Measurements from ENCODE around the gene ACBD4.
"Not testable (repeated sequence)": the region's sequence is repeated elsewhere in the genome, so short reads cannot be mapped to it uniquely, and the experiment has no call there.

Gene ACBD4

DNA sequence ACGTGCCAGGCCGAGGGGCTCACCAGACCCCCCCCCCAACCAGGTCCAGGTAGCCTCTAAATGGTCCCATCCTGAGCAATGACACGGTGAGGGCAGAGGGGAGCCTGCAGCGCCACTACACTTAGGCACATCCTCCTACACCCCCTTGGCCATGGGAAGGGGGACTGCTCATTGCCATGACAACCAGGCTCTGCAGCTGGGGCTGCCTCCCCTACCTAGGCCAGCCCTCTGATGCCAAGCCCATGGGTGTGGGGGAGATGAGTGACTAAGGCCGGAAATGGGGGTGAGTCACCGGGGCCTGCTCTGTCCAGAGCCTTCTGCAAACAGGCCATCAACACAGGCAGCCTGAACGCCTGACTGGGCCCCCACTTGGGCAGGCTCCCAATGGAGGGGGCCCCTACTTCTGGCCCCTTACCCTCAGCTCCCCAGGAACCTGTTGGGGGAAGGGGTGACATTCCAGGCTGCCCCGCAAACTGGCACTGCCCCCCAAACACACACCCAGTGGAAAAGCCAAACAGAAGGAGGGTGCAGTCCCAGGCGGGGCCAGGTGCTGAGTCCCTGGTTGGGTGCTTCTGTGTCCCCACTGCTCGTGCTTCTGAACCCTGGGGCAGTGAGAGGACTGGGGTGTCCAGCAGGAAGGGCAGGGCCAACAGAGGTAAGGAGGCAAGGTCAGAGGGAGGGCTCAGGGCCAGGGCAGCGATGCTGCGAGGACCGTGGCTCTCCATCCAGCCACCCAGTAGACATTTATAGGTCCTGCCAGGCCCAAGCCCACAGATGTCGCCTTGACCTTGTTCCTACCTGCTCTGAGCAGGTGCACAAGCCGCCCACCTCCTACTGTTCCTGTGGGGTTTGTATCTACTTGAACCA is 11.3 kb upstream of the ACBD4 start:
- peaks cover 42% of the 10 kb centered on the region for H3K4me1 ChIP-seq (ENCODE audit: insufficient read depth, low read length)
- no peak overlapping the region for H3K4me3 ChIP-seq (ENCODE audit: low read depth in 1 of 2, low read length in 2 of 2)
- no peaks in the 10 kb centered on the region for H3K27me3 ChIP-seq (ENCODE audit: control insufficient read depth in 1 of 2, insufficient read depth in 2 of 2, low read length in 2 of 2)
- peak overlapping the region; percentile 52 for H3K27ac ChIP-seq (ENCODE audit: low read depth, low read length)
- H3K9me3 ChIP-seq (ENCODE audit: low read length): no peaks in the 10 kb centered on the region
- H3K36me3 ChIP-seq (ENCODE audit: insufficient read depth, low read length): peaks cover 10% of the 10 kb centered on the region
- no peak overlapping the region for H3K9ac ChIP-seq (ENCODE audit: low read length)

DNA sequence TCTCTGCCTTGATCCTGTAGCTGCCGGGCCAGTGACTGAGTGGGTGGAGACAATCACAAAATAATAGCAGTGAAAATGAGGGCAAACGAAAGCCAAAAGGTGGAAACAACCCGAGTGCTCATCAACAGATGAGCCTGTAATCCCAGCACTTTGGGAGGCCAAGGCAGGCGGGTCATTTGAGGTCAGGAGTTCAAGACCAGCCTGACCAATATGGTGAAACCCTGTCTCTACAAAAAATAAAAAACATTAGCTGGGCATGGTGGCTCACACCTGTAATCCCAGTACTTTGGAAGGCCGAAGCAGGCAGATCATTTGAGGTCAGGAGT is 10.7 kb upstream of the ACBD4 start:
- not testable (repeated sequence) for H3K9ac ChIP-seq (ENCODE audit: low read length); H3K36me3 ChIP-seq (ENCODE audit: insufficient read depth, low read length); H3K4me3 ChIP-seq (ENCODE audit: low read depth in 1 of 2, low read length in 2 of 2); H3K9me3 ChIP-seq (ENCODE audit: low read length); H3K27me3 ChIP-seq (ENCODE audit: control insufficient read depth in 1 of 2, insufficient read depth in 2 of 2, low read length in 2 of 2)
- Histone ChIP-seq H3K27ac (ENCODE audit: low read depth, low read length) (peak overlapping the region; percentile 52), H3K4me1 (ENCODE audit: insufficient read depth, low read length) (peaks cover 47% of the 10 kb centered on the region)

DNA sequence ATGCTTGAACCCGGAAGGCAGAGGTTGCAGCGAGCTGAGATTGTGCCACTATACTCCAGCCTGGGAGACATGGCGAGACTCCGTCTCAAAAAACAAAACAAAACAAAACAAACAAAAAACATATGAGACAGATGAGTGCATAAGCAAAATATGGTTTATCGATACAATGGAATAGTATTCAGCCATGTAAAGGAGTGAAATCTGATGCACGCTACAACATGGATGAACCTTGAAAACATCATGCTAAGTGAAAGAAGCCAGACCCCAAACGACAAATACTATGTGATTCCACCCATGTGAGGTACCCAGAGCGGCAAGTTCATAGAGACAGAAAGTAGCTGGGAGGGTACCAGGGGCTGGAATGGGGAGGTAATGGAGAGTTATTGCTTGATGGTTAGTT is 10.0 kb upstream of the ACBD4 start:
- Histone ChIP-seq H3K4me1 (ENCODE audit: insufficient read depth, low read length) (peaks cover 54% of the 10 kb centered on the region), H3K27ac (ENCODE audit: low read depth, low read length) (no peak overlapping the region), H3K27me3 (ENCODE audit: control insufficient read depth in 1 of 2, insufficient read depth in 2 of 2, low read length in 2 of 2) (no peaks in the 10 kb centered on the region)

DNA sequence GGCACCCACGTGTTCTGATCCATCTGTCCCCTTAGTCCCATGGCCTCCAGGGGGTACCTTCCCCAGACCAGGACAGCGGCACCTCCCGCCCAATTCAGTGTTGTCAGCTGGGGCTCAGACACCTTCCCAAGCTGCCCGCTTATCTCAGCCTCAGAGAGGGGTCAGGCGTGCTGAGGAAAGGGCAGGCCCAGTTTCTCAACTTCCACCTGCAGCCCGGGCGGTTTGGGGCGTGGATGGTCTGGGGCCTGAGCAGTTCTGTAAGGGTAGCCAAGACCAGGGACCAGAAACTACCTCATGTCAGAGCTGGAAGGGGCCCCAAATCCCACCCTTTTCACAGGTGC is 8.3 kb upstream of the ACBD4 start:
- no peak overlapping the region for H3K9ac ChIP-seq (ENCODE audit: low read length)
- H3K27ac ChIP-seq (ENCODE audit: low read depth, low read length): peak overlapping the region; percentile 82
- H3K4me1 ChIP-seq (ENCODE audit: insufficient read depth, low read length): peaks cover 64% of the 10 kb centered on the region

More for the DNA sequence above, 10.0 kb upstream of the ACBD4 start:
- H3K36me3 ChIP-seq (ENCODE audit: insufficient read depth, low read length): no peaks in the 10 kb centered on the region
- no peak overlapping the region for H3K4me3 ChIP-seq (ENCODE audit: low read depth in 1 of 2, low read length in 2 of 2)
- no peaks in the 10 kb centered on the region for H3K9me3 ChIP-seq (ENCODE audit: low read length)
- H3K9ac ChIP-seq (ENCODE audit: low read length): no peak overlapping the region

DNA sequence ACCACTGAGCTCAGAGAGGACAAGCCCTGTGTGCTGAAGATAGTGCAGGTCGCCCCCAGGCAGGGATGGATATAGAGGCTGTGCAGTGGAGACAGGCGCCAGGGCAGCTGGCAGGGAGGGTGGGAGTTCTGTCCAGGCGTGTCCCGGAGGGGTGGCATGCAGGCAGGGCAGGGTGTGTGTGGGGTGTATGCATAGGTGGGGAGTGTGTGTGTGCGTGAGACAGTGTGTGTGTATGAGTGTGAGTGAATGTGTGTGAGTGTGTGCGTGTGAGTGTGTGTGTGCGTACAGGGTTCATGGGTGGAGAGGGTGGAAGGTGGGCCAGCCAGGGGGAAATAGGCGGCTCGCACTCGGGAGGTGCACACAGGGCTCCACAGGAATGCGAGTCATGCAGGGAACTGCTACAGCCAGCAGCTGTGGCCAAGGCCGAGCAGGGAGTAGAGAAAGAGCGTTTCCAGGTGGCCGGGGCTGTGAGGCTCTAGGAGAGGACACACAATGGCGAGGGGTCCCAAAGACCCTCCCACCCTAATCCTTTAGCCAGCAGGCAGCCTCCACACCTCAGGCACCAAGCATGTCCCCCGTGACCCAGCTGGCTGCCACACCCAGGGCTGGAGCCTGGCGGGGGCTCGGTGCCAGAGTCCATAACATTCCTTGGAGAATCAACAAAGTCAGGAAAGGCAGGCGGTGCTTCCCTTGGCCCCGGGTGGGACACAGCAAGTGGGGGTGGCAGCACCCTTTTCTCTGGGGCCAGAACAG is 7.8 kb upstream of the ACBD4 start:
- H3K9me3 ChIP-seq (ENCODE audit: low read length): no peaks in the 10 kb centered on the region

More for the DNA sequence above, 8.3 kb upstream of the ACBD4 start:
- no peak overlapping the region for H3K4me3 ChIP-seq (ENCODE audit: low read depth in 1 of 2, low read length in 2 of 2)
- H3K27me3 ChIP-seq (ENCODE audit: control insufficient read depth in 1 of 2, insufficient read depth in 2 of 2, low read length in 2 of 2): no peaks in the 10 kb centered on the region
- no peaks in the 10 kb centered on the region for H3K9me3 ChIP-seq (ENCODE audit: low read length)
- no peaks in the 10 kb centered on the region for H3K36me3 ChIP-seq (ENCODE audit: insufficient read depth, low read length)

DNA sequence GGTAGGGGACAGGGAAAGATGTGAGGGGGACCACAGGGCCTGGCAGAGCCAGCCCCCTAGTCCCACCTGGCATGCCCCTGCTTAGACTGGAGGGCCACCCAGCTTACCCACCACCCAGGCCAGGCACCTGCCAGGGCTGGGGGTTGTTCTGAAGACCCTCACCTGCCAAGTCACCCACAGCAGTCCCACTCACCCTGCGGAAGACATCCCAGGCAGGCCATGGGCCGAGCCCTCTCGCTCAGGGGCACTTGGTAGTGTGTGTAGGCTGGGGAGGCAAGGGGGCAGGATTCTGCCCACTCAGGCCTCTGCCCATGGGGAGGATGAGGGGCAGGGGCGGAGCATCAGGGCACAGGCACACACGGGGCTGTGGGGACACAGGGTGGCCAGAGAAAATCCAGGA is 7.2 kb upstream of the ACBD4 start:
- Histone ChIP-seq H3K36me3 (ENCODE audit: insufficient read depth, low read length) (no peaks in the 10 kb centered on the region), H3K4me1 (ENCODE audit: insufficient read depth, low read length) (peaks cover 60% of the 10 kb centered on the region), H3K9ac (ENCODE audit: low read length) (no peak overlapping the region), H3K27ac (ENCODE audit: low read depth, low read length) (peak overlapping the region; percentile 82), H3K4me3 (ENCODE audit: low read depth in 1 of 2, low read length in 2 of 2) (peak overlapping the region; percentile 27 to 39), H3K9me3 (ENCODE audit: low read length) (no peaks in the 10 kb centered on the region), H3K27me3 (ENCODE audit: control insufficient read depth in 1 of 2, insufficient read depth in 2 of 2, low read length in 2 of 2) (no peaks in the 10 kb centered on the region)

More for the DNA sequence above, 7.8 kb upstream of the ACBD4 start:
- no peak overlapping the region for H3K9ac ChIP-seq (ENCODE audit: low read length)
- H3K27me3 ChIP-seq (ENCODE audit: control insufficient read depth in 1 of 2, insufficient read depth in 2 of 2, low read length in 2 of 2): no peaks in the 10 kb centered on the region
- no peaks in the 10 kb centered on the region for H3K36me3 ChIP-seq (ENCODE audit: insufficient read depth, low read length)
- peaks cover 60% of the 10 kb centered on the region for H3K4me1 ChIP-seq (ENCODE audit: insufficient read depth, low read length)
- H3K27ac ChIP-seq (ENCODE audit: low read depth, low read length): peak overlapping the region; percentile 82
- peak overlapping the region; percentile 34 to 39 for H3K4me3 ChIP-seq (ENCODE audit: low read depth in 1 of 2, low read length in 2 of 2)

DNA sequence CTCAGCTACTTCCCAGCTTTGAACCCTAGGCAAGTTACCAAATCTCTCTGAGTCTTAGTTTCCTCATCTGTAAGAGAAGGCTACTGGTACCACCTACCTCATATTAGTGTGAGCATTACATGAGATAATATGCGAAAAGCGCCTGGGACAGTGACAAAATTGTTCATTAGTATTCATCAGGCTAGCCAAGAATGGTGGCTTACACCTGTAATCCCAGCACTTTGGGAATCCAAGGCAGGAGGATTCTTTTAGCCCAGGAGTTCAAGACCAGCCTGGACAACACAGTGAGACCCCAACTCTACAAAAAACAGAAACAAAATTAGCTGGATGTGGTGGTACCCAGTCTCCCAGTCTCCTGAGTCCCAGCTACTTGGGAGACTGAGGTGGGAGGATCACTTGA is 6.5 kb upstream of the ACBD4 start:
- Histone ChIP-seq H3K4me1 (ENCODE audit: insufficient read depth, low read length) (peaks cover 54% of the 10 kb centered on the region), H3K4me3 (ENCODE audit: low read depth in 1 of 2, low read length in 2 of 2) (no peak overlapping the region), H3K9me3 (ENCODE audit: low read length) (no peaks in the 10 kb centered on the region), H3K36me3 (ENCODE audit: insufficient read depth, low read length) (no peaks in the 10 kb centered on the region), H3K27me3 (ENCODE audit: control insufficient read depth in 1 of 2, insufficient read depth in 2 of 2, low read length in 2 of 2) (no peaks in the 10 kb centered on the region), H3K27ac (ENCODE audit: low read depth, low read length) (peak overlapping the region; percentile 82), H3K9ac (ENCODE audit: low read length) (no peak overlapping the region)

DNA sequence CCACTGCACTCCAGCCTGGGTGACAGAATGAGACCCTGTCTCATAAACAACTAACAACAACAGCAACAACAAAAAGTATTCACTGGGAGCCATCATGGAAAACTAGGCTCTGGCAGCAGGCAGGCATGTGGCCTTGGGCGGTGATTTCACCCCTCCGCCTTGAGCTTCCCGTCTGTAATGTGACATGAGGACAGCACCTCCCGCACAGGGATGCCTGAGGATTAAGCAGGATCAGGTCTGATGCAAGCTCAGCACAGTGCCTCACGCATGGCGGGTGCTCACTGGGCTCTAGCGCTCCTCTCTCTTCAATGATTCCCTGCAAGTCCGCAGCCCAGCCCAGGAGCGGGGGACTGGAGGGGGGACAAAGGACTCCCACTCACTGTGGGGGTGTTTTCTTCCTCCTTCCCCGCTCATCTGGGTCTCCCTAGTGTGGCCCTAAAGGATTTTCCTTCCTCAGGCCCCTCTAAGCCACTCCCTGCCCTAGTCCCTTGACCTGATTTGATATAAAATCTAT is 6.0 kb upstream of the ACBD4 start:
- Histone ChIP-seq H3K4me1 (ENCODE audit: insufficient read depth, low read length) (peaks cover 49% of the 10 kb centered on the region), H3K36me3 (ENCODE audit: insufficient read depth, low read length) (no peaks in the 10 kb centered on the region), H3K4me3 (ENCODE audit: low read depth in 1 of 2, low read length in 2 of 2) (no peak overlapping the region), H3K27me3 (ENCODE audit: control insufficient read depth in 1 of 2, insufficient read depth in 2 of 2, low read length in 2 of 2) (no peaks in the 10 kb centered on the region), H3K27ac (ENCODE audit: low read depth, low read length) (no peak overlapping the region), H3K9ac (ENCODE audit: low read length) (no peak overlapping the region), H3K9me3 (ENCODE audit: low read length) (no peaks in the 10 kb centered on the region)

DNA sequence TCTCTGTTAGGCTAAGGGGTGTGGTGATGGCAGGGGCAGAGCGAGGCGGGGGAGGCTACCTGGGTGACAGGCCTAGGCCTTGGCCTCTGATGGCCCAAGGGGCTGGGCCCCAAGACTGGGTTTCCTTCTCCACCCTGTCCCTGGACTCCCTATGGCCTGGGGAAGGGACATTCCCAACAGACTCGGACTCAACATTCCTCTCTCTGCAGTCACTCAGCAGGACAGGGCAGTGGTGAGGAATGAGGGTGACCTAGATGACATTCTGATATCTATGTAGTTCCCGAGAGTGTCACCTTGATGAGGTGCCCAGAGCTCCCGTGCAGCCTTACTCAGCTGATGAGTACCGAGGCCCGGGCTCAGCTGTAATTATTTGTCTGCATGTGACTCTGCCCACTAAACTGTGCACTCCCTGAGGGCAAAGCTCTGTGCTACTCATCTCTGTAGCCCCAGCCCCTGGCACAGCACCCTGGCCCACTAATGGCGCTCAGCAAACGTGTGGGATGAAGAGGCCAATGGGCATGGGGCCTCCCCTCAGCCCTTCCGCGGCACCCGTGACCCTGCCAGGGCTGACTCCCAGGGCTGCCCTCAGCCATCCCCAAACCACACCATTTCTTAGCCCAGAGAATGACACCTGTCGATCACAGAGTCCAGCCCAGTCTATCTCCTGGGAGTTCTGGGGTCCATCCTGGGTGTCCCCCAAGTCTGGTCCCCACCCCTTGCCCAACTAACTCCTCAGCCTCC is 5.4 kb upstream of the ACBD4 start:
- no peak overlapping the region for H3K9ac ChIP-seq (ENCODE audit: low read length)
- H3K27ac ChIP-seq (ENCODE audit: low read depth, low read length): peak overlapping the region; percentile 34
- H3K4me1 ChIP-seq (ENCODE audit: insufficient read depth, low read length): peaks cover 46% of the 10 kb centered on the region
- H3K27me3 ChIP-seq (ENCODE audit: control insufficient read depth in 1 of 2, insufficient read depth in 2 of 2, low read length in 2 of 2): no peaks in the 10 kb centered on the region
- H3K9me3 ChIP-seq (ENCODE audit: low read length): no peaks in the 10 kb centered on the region
- no peak overlapping the region for H3K4me3 ChIP-seq (ENCODE audit: low read depth in 1 of 2, low read length in 2 of 2)
- no peaks in the 10 kb centered on the region for H3K36me3 ChIP-seq (ENCODE audit: insufficient read depth, low read length)

DNA sequence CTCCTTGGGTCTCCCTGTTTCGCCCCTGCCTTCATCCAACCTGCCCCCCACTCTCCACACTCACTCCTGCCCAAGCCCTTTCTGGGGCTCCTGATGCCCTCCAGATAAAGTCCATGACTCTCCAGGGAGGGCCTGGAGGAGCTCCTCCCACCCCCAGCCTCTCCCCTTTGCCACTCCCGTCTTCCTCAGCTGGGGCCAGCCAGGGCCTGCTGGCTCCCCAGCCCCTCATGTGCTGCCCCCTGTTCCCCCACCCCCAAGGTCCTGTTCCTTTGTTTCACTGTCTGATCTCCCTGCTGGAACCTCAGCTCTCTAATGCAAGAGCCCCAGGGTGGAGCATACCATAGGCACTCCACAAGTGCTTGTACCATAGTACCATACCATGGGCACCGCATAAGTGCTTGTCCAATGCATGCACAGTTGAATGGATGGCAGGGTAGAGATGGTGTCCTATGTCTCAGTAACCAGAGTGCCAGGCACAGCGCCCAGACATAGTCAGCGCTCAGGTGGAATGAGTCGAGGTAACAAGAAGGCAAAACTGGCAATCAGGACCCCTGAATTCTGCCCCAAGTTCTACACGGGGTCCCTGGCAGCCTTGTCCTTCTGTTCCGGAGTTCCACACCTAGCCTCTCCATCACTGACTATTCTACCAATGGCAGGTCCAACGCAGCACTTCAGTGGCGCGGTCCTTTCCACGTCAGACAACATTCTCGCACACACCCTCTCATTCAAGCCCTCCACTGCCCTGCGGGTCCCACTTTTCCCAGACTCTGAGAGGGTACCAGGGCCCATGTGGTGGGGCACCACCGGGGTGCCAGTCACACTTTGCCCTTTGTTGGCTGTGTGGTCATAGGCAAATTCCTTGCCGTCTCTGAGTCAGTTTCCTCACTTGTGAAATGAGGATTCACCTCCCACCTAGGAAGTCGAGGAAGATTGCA is 4.5 kb upstream of the ACBD4 start:
- H3K4me1 ChIP-seq (ENCODE audit: insufficient read depth, low read length): peaks cover 47% of the 10 kb centered on the region
- peak overlapping the region; percentile 64 to 95 for H3K4me3 ChIP-seq (ENCODE audit: low read depth in 1 of 2, low read length in 2 of 2)
- no peaks in the 10 kb centered on the region for H3K9me3 ChIP-seq (ENCODE audit: low read length)
- H3K27me3 ChIP-seq (ENCODE audit: control insufficient read depth in 1 of 2, insufficient read depth in 2 of 2, low read length in 2 of 2): no peaks in the 10 kb centered on the region
- peak overlapping the region; percentile 62 for H3K9ac ChIP-seq (ENCODE audit: low read length)
- H3K36me3 ChIP-seq (ENCODE audit: insufficient read depth, low read length): no peaks in the 10 kb centered on the region
- peak overlapping the region; percentile 81 for H3K27ac ChIP-seq (ENCODE audit: low read depth, low read length)
